WI38 (cell line): Measurements from ENCODE around the gene NWD2.

ENCODE experiments used
- H3K4me3 ChIP-seq: 2 replicates; pipeline ENCODE4 v1.5.1; 2011; ENCODE audit warnings: low read depth, mild to moderate bottlenecking, control low read depth, low read length
- TF ChIP-seq, protein P1 (sequence below): IDR thresholded peaks from 2 replicates; pipeline ENCODE4 v1.5.1; 2012; ENCODE audit warnings: low read depth, mild to moderate bottlenecking, control low read depth, low read length

NWD2 gene

GRCh38 chr4:37438564-37439279 lies 194.2 kb downstream of the NWD2 start:
- TF ChIP-seq, protein P1, sequence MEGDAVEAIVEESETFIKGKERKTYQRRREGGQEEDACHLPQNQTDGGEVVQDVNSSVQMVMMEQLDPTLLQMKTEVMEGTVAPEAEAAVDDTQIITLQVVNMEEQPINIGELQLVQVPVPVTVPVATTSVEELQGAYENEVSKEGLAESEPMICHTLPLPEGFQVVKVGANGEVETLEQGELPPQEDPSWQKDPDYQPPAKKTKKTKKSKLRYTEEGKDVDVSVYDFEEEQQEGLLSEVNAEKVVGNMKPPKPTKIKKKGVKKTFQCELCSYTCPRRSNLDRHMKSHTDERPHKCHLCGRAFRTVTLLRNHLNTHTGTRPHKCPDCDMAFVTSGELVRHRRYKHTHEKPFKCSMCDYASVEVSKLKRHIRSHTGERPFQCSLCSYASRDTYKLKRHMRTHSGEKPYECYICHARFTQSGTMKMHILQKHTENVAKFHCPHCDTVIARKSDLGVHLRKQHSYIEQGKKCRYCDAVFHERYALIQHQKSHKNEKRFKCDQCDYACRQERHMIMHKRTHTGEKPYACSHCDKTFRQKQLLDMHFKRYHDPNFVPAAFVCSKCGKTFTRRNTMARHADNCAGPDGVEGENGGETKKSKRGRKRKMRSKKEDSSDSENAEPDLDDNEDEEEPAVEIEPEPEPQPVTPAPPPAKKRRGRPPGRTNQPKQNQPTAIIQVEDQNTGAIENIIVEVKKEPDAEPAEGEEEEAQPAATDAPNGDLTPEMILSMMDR, result no peak
- H3K4me3 ChIP-seq, result no peak overlapping the region

GRCh38 chr4:37439809-37440474 lies 195.4 kb downstream of the NWD2 start:
- H3K4me3 ChIP-seq, result no peak overlapping the region
- TF ChIP-seq, protein P1, result no peak

DNA sequence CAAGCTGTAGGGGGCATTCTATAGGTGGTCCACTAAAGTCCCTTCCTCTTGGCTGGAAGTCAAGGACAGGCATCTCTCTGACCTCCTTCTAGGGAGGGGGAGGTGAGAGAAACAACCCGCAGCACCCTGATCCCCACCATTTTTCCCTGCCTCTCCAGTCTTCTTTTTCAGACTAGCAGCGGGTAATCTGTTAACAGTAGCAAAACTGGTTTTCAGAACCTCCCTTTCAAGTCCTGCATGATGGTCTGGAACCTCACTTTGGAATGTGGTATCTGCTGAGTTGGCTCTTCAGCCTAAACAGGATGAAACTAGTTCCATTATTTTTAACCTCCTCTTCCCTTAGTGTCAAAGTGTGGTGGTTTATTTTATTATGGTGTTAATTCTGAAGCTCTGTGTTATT lies 196.0 kb downstream of the NWD2 start:
- TF ChIP-seq, protein P1, result no peak

DNA sequence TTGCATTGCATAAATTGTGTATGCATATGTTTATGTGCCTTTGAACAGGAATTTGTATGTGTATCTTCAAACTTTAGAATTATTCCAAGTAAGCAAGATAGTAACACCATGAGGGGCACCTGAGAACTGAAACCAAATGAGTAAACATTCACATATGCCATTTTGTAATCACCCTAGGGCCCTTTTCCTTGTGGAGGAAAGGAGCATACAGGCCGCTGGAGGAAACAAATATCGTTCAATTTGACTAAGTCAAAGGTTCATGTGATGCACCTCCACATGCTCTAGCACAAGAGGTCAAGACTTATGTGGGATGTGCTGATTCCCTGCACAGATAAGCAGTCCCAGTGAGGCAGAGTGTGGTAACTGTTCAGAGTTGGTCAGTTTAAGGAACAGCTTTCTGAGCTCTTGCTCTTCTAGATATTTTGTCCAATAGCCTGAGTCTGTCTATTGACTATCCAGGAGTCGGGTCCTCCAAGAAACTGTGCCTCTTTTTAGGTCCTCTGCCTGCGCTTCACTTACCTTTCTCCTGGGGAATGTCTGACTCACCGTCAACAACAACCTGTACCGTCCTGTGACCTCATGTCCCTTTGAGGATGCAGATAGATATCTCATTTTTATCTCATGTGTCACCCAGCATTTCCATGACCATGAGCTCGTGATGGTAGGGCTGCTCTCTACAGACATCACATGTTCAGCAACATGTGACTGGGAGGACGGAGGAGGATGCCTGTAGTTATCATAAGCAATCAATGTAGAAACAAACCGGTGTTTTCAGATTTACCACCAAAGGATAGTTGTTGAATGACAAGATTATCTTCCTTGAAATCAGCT lies 196.9 kb downstream of the NWD2 start:
- H3K4me3 ChIP-seq, result no peak overlapping the region
- TF ChIP-seq, protein P1, result no peak

More for the DNA sequence above, 196.0 kb downstream of the NWD2 start:
- H3K4me3 ChIP-seq, result no peak overlapping the region

GRCh38 chr4:37442062-37442323 lies 197.4 kb downstream of the NWD2 start:
- TF ChIP-seq, protein P1, result no peak
- H3K4me3 ChIP-seq, result no peak overlapping the region

DNA sequence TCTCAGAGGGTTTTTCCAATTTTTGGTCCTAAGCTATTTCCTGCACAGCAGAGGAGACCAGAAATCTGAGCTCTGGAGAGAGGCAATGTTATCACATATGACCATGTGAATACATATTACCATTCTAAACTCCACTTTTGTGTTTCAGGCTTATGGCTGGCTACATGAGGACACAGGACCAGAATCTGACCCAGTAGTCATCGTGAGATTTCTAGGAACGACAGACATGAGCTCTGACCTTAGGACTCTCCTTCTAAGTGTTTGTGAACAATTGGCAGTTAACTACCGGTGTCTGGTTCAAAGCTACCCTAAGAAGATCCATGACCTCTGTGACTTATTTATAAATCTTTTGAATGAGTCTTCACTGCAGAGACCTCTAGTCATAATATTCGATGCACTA lies 198.6 kb downstream of the NWD2 start:
- TF ChIP-seq, protein P1, result no peak
- H3K4me3 ChIP-seq, result no peak overlapping the region

DNA sequence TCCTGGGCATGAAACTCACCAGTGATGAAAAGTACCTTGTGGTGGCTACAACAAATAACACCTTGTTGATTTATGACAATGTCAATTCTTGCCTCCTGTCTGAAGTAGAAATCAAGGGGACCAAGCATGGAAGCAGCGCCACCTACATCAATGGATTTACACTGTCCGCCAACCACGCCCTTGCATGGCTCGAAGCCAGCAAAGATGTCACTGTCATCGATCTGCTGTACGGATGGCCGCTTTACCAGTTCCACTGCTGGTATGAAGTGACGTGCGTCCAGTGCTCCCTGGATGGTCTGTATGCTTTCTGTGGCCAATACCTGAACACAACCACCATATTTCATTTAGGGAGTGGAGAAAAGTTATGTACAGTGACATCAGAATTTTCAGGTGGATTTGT lies 200.5 kb downstream of the NWD2 start:
- H3K4me3 ChIP-seq, result no peak overlapping the region
- TF ChIP-seq, protein P1, result no peak
